ENCODE results near the gene LY86.
"Not testable (repeated sequence)": the region's sequence is repeated elsewhere in the genome, so short reads cannot be mapped to it uniquely, and the experiment has no call there.

LY86 gene

GRCh38 chr6:6654599-6655575 lies 66.4 kb downstream of the LY86 start:
- DNase-seq (ENCODE audit: low read depth, low spot score), result no peak

GRCh38 chr6:6655805-6656251 lies 67.3 kb downstream of the LY86 start:
- no peak for DNase-seq (ENCODE audit: low read depth, low spot score)

GRCh38 chr6:6656287-6656686 lies 67.8 kb downstream of the LY86 start:
- DNase-seq (ENCODE audit: low read depth, low spot score), result no peak

DNA sequence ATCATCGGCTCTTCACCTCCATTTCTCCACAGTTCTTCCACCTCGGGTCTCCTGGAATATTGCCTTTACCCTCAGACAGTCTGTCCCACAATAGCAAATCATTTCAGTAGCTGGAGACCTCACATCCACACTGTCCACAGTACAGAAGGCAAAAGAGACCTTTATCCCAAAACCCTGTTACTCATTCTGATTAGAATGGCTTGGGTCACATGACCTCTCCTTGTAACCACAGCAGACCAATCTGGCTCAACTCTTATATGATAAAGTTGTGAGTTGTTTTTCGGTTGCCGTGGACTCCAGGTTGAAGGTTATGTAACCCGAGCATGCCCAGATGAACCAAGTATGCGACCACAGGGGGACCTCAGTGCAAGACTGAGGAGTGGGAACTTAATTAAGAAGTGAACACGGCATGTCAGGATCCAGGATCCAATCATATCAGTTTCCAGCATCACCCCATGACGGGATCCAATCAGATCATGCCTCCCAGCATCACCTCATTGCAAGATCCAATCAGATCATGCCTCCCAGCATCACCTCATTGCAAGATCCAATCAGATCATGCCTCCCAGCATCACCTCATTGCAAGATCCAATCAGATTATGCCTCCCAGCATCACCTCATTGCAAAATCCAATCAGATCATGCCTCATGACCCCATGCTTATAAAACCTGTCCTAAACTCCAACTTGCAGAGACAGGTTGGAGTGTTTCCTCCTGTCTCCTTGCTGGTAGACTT lies 68.7 kb downstream of the LY86 start:
- no peak for DNase-seq (ENCODE audit: low read depth, low spot score)

- no peak for DNase-seq (ENCODE audit: low read depth, low spot score)
Measured at GRCh38 chr6:6657820-6658217, 69.3 kb downstream of the LY86 start.

DNA sequence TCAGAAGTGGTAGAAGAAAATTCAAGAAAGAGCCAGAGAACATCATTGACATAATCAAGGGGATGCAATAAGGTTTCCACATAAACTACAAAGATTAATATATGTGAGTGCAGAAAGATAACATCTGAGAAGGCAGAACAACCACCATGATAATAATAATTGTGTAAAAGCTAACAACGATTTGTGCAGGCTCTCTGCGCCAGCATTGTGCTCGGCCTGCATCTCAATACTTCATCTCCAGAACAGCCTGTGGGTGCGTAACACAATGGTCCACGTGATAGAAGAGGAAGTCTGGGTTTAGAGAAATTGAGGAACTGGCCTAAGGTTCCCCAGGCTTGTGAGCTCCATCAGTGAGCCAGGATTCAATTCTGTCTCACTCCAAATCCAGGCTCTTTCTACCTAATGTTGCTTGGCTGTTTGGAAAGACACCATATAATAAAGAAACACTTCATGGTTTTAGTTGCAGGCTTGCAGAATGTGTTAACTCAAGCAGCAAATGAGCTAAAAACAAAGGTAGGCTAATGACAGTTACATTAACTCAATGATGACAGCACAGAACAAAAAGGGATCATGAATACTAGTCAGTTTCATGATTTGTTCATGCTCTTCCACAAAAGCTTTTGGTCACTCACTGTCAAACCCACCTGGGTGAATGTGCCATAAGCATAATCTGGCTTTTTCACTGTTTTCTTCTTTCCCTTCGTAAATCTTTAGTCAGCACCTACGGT lies 71.2 kb downstream of the LY86 start:
- no peak for DNase-seq (ENCODE audit: low read depth, low spot score)

DNA sequence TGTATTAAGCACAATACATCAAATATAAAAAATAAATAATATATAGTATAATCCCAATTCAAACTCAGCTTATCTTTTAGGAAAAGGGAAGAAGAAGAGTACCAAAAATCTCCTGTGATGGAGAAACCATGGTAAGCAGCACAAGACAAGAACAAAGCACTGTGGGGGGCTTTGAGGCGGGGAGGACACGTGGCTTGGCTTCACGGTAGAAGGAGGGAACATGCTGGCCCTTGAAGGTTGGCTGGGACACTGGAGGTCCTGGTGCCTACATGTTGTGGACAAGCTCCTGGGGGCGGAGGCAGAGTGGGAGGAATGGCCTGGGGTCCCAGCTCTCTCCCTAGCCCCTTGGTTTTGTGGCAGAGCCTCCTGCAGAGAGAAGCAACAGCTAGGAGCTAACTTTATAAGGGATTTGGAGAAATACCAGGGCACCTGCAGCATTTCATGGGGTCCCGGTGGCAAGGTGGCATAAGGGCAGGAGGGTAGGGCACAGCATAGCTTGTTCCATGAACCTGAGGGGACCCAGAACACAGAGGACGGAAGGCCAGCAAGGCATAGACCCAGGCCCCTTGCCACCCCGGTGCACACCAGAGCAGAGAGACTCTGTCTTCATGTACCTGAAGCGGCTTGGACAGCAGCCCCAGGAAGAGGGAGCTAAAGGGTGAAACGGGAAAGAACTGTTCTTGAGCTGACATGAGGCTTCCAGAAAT lies 72.0 kb downstream of the LY86 start:
- no peak for DNase-seq (ENCODE audit: low read depth, low spot score)

GRCh38 chr6:6661191-6661590 lies 72.7 kb downstream of the LY86 start:
- DNase-seq (ENCODE audit: low read depth, low spot score), result no peak

- DNase-seq (ENCODE audit: low read depth, low spot score), result no peak
Measured at GRCh38 chr6:6661684-6662083, 73.2 kb downstream of the LY86 start.

GRCh38 chr6:6663421-6664135 lies 75.1 kb downstream of the LY86 start:
- no peak for DNase-seq (ENCODE audit: low read depth, low spot score)

DNA sequence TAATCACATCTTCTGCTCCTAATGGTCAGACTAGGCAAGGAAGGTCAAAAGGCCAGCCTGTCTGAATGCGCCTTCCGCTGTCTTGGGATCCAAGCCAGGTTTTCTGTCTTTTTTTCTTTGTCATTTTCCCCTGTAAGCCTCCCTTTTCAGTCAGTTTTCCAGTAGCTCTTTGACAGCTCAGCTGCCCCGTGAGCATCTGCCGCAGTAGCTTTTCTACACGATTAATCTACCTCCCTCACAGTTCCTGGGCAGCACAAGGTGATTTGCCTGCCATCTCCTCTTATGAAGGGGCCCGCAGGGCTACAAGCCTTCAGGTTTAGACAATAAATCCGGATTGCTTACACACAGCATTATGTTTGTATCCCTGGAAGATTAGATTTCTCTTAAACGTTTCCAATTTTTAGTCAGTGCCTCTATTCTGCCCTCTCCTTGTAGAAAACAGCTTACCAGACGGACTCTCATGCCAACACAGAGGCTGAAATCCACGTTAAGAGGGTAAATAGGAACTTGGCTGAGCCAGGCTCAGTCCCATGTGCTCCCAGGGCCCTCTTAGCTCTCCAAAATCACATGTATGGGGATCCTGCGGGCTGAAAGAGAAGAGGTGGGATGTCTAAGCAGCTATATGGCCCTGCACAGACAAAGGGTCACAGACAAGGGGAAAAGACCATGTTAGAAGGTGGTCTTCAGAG lies 77.2 kb downstream of the LY86 start:
- no peak for DNase-seq (ENCODE audit: low read depth, low spot score)

GRCh38 chr6:6670150-6670549 lies 81.6 kb downstream of the LY86 start:
- not testable (repeated sequence) for DNase-seq (ENCODE audit: low read depth, low spot score)

DNA sequence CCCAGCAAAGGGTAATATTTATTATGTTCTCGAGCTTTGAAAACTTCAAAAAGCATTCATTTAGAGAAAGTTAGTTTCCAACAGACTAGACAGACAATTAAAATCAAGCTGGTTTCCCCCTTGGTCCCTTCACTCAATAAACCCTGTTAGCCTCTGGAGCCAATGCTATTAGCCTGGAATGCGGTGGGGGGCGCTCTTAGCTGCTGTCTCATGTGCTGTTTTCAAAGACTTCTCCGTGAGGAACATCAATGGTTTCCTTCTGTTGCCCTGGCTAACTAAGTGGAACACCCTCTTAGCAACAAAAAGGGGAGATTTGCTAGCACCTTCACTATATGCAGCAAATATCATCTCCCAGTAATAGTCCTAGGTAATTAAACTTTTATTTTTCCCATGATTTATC lies 86.4 kb downstream of the LY86 start:
- DNase-seq (ENCODE audit: low read depth, low spot score), result no peak

DNA sequence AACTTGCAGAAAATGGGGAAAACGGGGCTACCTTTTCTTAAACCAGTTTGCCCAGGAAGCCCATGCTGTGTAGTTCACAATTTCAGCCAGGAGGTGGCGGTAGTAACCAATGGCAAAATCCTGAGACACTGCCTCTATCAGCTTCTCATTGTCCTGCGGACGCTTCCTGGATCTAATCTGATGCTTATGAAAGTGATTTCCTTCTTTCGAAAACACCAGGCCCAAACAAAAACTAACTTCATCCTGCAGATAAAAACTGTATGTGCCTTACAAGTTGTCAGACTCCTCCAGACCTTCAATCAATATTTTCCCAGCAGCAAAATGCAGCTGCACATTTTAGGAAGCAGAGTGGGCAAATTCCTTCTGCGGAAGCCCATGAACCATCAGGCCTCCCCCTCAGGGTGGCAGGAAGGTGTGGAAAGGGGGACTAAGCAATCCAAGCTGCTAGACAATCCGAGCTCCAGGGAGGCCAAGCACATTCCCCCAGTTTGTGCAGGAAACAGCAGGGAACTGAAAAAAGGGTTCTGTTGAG lies 88.5 kb downstream of the LY86 start:
- DNase-seq (ENCODE audit: low read depth, low spot score), result no peak

- DNase-seq (ENCODE audit: low read depth, low spot score), result no peak
Measured at GRCh38 chr6:6678185-6678671, 89.7 kb downstream of the LY86 start.

DNA sequence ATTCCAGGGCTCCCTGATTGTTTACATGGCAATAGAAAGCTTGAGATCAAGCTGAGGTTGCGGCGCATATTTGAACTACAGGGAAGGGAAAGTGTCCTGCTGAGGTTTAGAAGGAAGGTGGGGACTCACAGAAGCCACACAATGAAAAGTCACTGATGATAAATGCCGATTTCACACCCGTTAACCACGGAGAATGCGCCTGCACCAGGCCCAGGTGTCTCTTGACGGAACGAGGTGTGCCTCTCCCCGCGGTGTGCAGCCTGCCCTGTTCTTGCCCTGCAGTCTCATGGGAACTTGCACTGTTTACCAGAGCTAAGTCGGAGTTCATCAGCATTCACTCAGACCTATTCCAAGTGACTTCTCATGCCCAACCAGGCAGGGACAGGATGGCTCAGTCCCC lies 90.3 kb downstream of the LY86 start:
- DNase-seq (ENCODE audit: low read depth, low spot score), result no peak

DNA sequence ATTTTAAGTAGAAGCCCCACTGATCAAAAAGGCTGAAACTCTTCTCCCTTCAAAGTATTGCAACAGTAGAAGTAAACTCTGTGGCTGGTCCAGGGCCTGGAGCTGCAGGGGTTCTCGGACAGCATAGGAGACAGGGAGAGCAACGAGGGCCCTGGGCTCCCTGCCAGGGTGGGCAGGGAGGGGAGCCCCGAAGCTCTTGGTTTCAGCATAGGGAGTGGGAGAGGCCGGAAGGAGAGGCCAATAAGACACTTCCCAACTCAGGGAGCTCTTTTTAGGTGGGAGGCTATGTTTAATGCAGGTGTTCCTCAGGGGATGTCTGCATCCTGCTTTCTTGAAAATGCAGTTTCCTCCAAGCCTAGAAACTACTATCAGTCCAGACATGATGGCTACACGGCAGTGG lies 91.1 kb downstream of the LY86 start:
- no peak for DNase-seq (ENCODE audit: low read depth, low spot score)

GRCh38 chr6:6680526-6680925 lies 92.0 kb downstream of the LY86 start:
- DNase-seq (ENCODE audit: low read depth, low spot score), result no peak

GRCh38 chr6:6681075-6681849 lies 92.7 kb downstream of the LY86 start:
- no peak for DNase-seq (ENCODE audit: low read depth, low spot score)

Data from brain pericyte (primary cell).